ENCODE measurements around the gene CENPM.
"Not testable (repeated sequence)": the region's sequence is repeated elsewhere in the genome, so short reads cannot be mapped to it uniquely, and the experiment has no call there.

CENPM gene

GRCh38 chr22:41974691-41975290 is 27.8 kb upstream of the CENPM start:
- peaks cover 46% of the 10 kb centered on the region for H3K27me3 Mint-ChIP-seq
- H3K27ac Mint-ChIP-seq = no peak overlapping the region
- no peaks in the 10 kb centered on the region for H3K36me3 Mint-ChIP-seq (ENCODE audit: low read depth)
- H3K4me1 Mint-ChIP-seq (ENCODE audit: low read depth) = peaks cover 5% of the 10 kb centered on the region
- no peaks in the 10 kb centered on the region for H3K9me3 Mint-ChIP-seq
- H3K4me3 Mint-ChIP-seq = no peak overlapping the region

GRCh38 chr22:41971431-41971830 is 24.5 kb upstream of the CENPM start:
- H3K9me3 Mint-ChIP-seq = no peaks in the 10 kb centered on the region
- peaks cover 33% of the 10 kb centered on the region for H3K27me3 Mint-ChIP-seq
- peaks cover 9% of the 10 kb centered on the region for H3K4me1 Mint-ChIP-seq (ENCODE audit: low read depth)
- H3K4me3 Mint-ChIP-seq = no peak overlapping the region
- H3K27ac Mint-ChIP-seq = no peak overlapping the region
- no peaks in the 10 kb centered on the region for H3K36me3 Mint-ChIP-seq (ENCODE audit: low read depth)

- no peak overlapping the region for H3K27ac Mint-ChIP-seq
- no peak overlapping the region for H3K4me3 Mint-ChIP-seq
- no peaks in the 10 kb centered on the region for H3K36me3 Mint-ChIP-seq (ENCODE audit: low read depth)
- peaks cover 5% of the 10 kb centered on the region for H3K4me1 Mint-ChIP-seq (ENCODE audit: low read depth)
- no peaks in the 10 kb centered on the region for H3K9me3 Mint-ChIP-seq
- peaks cover 26% of the 10 kb centered on the region for H3K27me3 Mint-ChIP-seq
Observed at GRCh38 chr22:41970601-41971000, 23.6 kb upstream of the CENPM start.

- Mint-ChIP-seq H3K27me3 (peaks cover 14% of the 10 kb centered on the region), H3K36me3 (ENCODE audit: low read depth) (no peaks in the 10 kb centered on the region), H3K27ac (no peak within 1 kb of the TSS), H3K4me3 (no peak within 1 kb of the TSS), H3K9me3 (no peaks in the 10 kb centered on the region), H3K4me1 (ENCODE audit: low read depth) (peaks cover 5% of the 10 kb centered on the region)
Observed at GRCh38 chr22:41969110-41969646, 22.2 kb upstream of the CENPM start, which contains the start of gene SEPTIN3. SEPTIN3 (plus strand) TSS chr22:41969443; CDS start chr22:41971493, 2,050 bp downstream.

- no peaks in the 10 kb centered on the region for H3K36me3 Mint-ChIP-seq (ENCODE audit: low read depth)
- H3K4me3 Mint-ChIP-seq = no peak overlapping the region
- no peak overlapping the region for H3K27ac Mint-ChIP-seq
- H3K27me3 Mint-ChIP-seq = peaks cover 12% of the 10 kb centered on the region
- no peaks in the 10 kb centered on the region for H3K9me3 Mint-ChIP-seq
- H3K4me1 Mint-ChIP-seq (ENCODE audit: low read depth) = peaks cover 5% of the 10 kb centered on the region
Observed at GRCh38 chr22:41968601-41969000, 21.6 kb upstream of the CENPM start.

GRCh38 chr22:41966607-41967240 is 19.8 kb upstream of the CENPM start:
- no peaks in the 10 kb centered on the region for H3K36me3 Mint-ChIP-seq (ENCODE audit: low read depth)
- H3K27ac Mint-ChIP-seq = no peak overlapping the region
- H3K4me1 Mint-ChIP-seq (ENCODE audit: low read depth) = peaks cover 5% of the 10 kb centered on the region
- no peaks in the 10 kb centered on the region for H3K9me3 Mint-ChIP-seq
- H3K4me3 Mint-ChIP-seq = no peak overlapping the region
- H3K27me3 Mint-ChIP-seq = no peaks in the 10 kb centered on the region

- Mint-ChIP-seq H3K4me3 (no peak overlapping the region), H3K27ac (no peak overlapping the region), H3K4me1 (ENCODE audit: low read depth) (peaks cover 5% of the 10 kb centered on the region), H3K36me3 (ENCODE audit: low read depth) (no peaks in the 10 kb centered on the region), H3K9me3 (no peaks in the 10 kb centered on the region), H3K27me3 (no peaks in the 10 kb centered on the region)
Observed at GRCh38 chr22:41966225-41966606, 19.3 kb upstream of the CENPM start.

GRCh38 chr22:41964112-41964491 is 17.1 kb upstream of the CENPM start:
- H3K27ac Mint-ChIP-seq = no peak overlapping the region
- H3K36me3 Mint-ChIP-seq (ENCODE audit: low read depth) = no peaks in the 10 kb centered on the region
- H3K27me3 Mint-ChIP-seq = no peaks in the 10 kb centered on the region
- H3K4me1 Mint-ChIP-seq (ENCODE audit: low read depth) = peaks cover 5% of the 10 kb centered on the region
- H3K4me3 Mint-ChIP-seq = no peak overlapping the region
- H3K9me3 Mint-ChIP-seq = no peaks in the 10 kb centered on the region

- H3K9me3 Mint-ChIP-seq = no peaks in the 10 kb centered on the region
- H3K4me3 Mint-ChIP-seq = no peak overlapping the region
- H3K27me3 Mint-ChIP-seq = no peaks in the 10 kb centered on the region
- no peak overlapping the region for H3K27ac Mint-ChIP-seq
- peaks cover 5% of the 10 kb centered on the region for H3K4me1 Mint-ChIP-seq (ENCODE audit: low read depth)
- no peaks in the 10 kb centered on the region for H3K36me3 Mint-ChIP-seq (ENCODE audit: low read depth)
Observed at GRCh38 chr22:41963453-41964111, 16.6 kb upstream of the CENPM start.

GRCh38 chr22:41957941-41958556 is 11.1 kb upstream of the CENPM start:
- no peaks in the 10 kb centered on the region for H3K27me3 Mint-ChIP-seq
- no peak overlapping the region for H3K27ac Mint-ChIP-seq

GRCh38 chr22:41952713-41953112 is 5.8 kb upstream of the CENPM start:
- H3K4me3 Mint-ChIP-seq = no peak overlapping the region
- H3K4me1 Mint-ChIP-seq (ENCODE audit: low read depth) = peaks cover 23% of the 10 kb centered on the region
- no peaks in the 10 kb centered on the region for H3K9me3 Mint-ChIP-seq
- peaks cover 4% of the 10 kb centered on the region for H3K36me3 Mint-ChIP-seq (ENCODE audit: low read depth)
- H3K27me3 Mint-ChIP-seq = no peaks in the 10 kb centered on the region
- no peak overlapping the region for H3K27ac Mint-ChIP-seq

More at GRCh38 chr22:41957941-41958556, 11.1 kb upstream of the CENPM start:
- Mint-ChIP-seq H3K4me1 (ENCODE audit: low read depth) (peaks cover 4% of the 10 kb centered on the region), H3K9me3 (no peaks in the 10 kb centered on the region), H3K36me3 (ENCODE audit: low read depth) (no peaks in the 10 kb centered on the region), H3K4me3 (no peak overlapping the region)

GRCh38 chr22:41951898-41952474 is 5.0 kb upstream of the CENPM start, which contains the start of gene SMIM45:
SMIM45 (plus strand) TSS chr22:41952150.
- Mint-ChIP-seq H3K9me3 (no peaks in the 10 kb centered on the region), H3K4me1 (ENCODE audit: low read depth) (peaks cover 26% of the 10 kb centered on the region), H3K27me3 (no peaks in the 10 kb centered on the region), H3K36me3 (ENCODE audit: low read depth) (peaks cover 4% of the 10 kb centered on the region), H3K27ac (no peak within 1 kb of the TSS), H3K4me3 (no peak within 1 kb of the TSS)

GRCh38 chr22:41949297-41949965 is 2.5 kb upstream of the CENPM start:
- Mint-ChIP-seq H3K36me3 (ENCODE audit: low read depth) (peaks cover 18% of the 10 kb centered on the region), H3K27me3 (no peaks in the 10 kb centered on the region), H3K4me1 (ENCODE audit: low read depth) (peaks cover 39% of the 10 kb centered on the region), H3K9me3 (no peaks in the 10 kb centered on the region), H3K27ac (peak overlapping the region; percentile 69), H3K4me3 (peak overlapping the region; percentile 57)

GRCh38 chr22:41948928-41949296 is 2.0 kb upstream of the CENPM start:
- peaks cover 43% of the 10 kb centered on the region for H3K4me1 Mint-ChIP-seq (ENCODE audit: low read depth)
- H3K4me3 Mint-ChIP-seq = peak overlapping the region; percentile 57
- peaks cover 21% of the 10 kb centered on the region for H3K36me3 Mint-ChIP-seq (ENCODE audit: low read depth)
- H3K9me3 Mint-ChIP-seq, H3K27me3 Mint-ChIP-seq: not testable (repeated sequence)
- peak overlapping the region; percentile 69 for H3K27ac Mint-ChIP-seq

Measured in stimulated activated naive CD8-positive, alpha-beta T cell treated with anti-CD3 and anti-CD28 coated beads, Interleukin-15, Interleukin-2, amounts not matched to agents 100 ng/mL and 50 ng/mL, for 24 hours (primary cell).